Measurements from ENCODE around the gene MYLK.

DNA sequence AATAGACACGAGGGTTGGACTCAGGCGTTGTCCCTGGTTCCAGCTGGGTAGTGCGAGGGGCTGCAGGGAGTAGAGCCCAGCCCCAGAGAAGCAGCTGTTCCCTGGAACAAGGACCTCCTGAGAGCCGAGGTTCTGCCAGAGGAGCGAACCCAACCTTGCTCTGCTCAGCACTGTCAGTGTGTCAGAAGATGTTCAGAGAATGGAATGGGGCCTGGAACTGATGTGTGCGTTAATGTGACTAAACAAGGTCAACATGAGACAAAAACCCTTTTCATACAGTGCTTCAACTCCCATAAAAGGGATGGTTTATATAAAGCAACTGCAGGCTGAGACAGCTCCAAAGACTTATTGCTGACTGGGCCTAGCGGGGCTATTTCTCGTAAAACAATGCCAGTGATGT, 263.8 kb downstream of the MYLK start:
- TF ChIP-seq, protein P1, sequence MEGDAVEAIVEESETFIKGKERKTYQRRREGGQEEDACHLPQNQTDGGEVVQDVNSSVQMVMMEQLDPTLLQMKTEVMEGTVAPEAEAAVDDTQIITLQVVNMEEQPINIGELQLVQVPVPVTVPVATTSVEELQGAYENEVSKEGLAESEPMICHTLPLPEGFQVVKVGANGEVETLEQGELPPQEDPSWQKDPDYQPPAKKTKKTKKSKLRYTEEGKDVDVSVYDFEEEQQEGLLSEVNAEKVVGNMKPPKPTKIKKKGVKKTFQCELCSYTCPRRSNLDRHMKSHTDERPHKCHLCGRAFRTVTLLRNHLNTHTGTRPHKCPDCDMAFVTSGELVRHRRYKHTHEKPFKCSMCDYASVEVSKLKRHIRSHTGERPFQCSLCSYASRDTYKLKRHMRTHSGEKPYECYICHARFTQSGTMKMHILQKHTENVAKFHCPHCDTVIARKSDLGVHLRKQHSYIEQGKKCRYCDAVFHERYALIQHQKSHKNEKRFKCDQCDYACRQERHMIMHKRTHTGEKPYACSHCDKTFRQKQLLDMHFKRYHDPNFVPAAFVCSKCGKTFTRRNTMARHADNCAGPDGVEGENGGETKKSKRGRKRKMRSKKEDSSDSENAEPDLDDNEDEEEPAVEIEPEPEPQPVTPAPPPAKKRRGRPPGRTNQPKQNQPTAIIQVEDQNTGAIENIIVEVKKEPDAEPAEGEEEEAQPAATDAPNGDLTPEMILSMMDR (IDR thresholded peaks at IDR 0.05) = no peak
- no peak for TF ChIP-seq EZH2 (IDR thresholded peaks at IDR 0.05; ENCODE audit: borderline replicate concordance, insufficient read depth, low read depth, low read length, poor library complexity, severe bottlenecking)

Measured in B cell (primary cell).